ENCODE data around the gene CAMKK1. TPM values are rescaled to one million over a fixed set of nuclear protein-coding genes. Genes with fewer than 3 reads are reported as not detected.

CAMKK1 gene
- total and polyA plus RNA-seq, 9 of the 15 experiments (the other 6 are each of a cell fraction or from before 2014, with no cell fraction given), result 0.34 to 7.5 (median 4.9) TPM

GRCh38 chr17:3879186-3879585, 13.7 kb downstream of the CAMKK1 start (continued):
- TF ChIP-seq THAP12 (CRISPR knock-in tag; IDR thresholded peaks at IDR 0.05) (no peak), LCOR (CRISPR knock-in tag; IDR thresholded peaks at IDR 0.05) (no peak), BCOR (IDR thresholded peaks at IDR 0.05) (no peak)
- TF ChIP-seq, protein P1, sequence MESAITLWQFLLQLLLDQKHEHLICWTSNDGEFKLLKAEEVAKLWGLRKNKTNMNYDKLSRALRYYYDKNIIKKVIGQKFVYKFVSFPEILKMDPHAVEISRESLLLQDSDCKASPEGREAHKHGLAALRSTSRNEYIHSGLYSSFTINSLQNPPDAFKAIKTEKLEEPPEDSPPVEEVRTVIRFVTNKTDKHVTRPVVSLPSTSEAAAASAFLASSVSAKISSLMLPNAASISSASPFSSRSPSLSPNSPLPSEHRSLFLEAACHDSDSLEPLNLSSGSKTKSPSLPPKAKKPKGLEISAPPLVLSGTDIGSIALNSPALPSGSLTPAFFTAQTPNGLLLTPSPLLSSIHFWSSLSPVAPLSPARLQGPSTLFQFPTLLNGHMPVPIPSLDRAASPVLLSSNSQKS (CRISPR knock-in tag; IDR thresholded peaks at IDR 0.05), result no peak

DNA sequence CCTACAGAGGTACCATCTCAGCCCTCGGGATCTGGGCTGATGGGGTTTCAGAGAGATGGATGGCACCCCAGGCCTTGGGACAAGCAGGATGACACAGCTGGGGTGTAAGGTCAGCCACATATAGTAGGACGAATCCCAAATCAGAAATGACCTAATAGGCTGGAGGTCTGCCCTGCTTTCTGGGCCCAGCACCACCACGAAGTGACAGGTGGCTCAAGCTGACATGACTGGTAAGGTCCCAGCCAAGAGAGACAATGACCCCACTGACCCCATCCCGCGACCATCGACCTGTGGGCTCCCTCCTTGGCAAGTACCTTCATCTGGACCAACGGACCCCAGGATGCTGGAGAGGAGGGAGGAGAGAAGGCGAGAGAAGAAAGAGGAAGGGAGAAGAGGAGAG, 15.6 kb downstream of the CAMKK1 start:
- ATAC-seq (no peak), FAIRE-seq (no peak), DNase-seq (ENCODE audit: extremely low read depth in 1 of 4, low spot score in 3 of 4) (no peak)
- no TSS peak for BruUV-seq (replicated peaks)
- H3K4me1 ChIP-seq (replicated peaks in 1 of 2; ENCODE audit: control insufficient read depth in 2 of 2, insufficient read depth in 2 of 2, low read length in 2 of 2), result no peaks in the 10 kb centered on the region
- no peak overlapping the region for H3K4me2 ChIP-seq (ENCODE audit: insufficient read depth, low read length)
- no peaks in the 10 kb centered on the region for H3K9me3 ChIP-seq (replicated peaks; ENCODE audit: control insufficient read depth, insufficient read depth, low read depth, low read length)
- intact Hi-C loops (cut with micrococcal nuclease) (no loop called here), in situ Hi-C loops (cut with MboI) (no loop called here)
- no peaks in the 10 kb centered on the region for H3K79me2 ChIP-seq (ENCODE audit: control insufficient read depth, insufficient read depth, low read length)
- H3K4me3 ChIP-seq, result no peak overlapping the region
- ChIA-PET POLR2A (no interaction called here), CTCF (ENCODE audit: low intra/inter-chr PET ratio) (no interaction called here)
- no peak overlapping the region for H3K27ac ChIP-seq (ENCODE audit: extremely low read depth, low read depth, low read length)
- H4K20me1 ChIP-seq (replicated peaks; ENCODE audit: control insufficient read depth, insufficient read depth, low read length), result no peaks in the 10 kb centered on the region
- 65% methylated on average over 5 of the region's 8 CpGs for WGBS (ENCODE audit: insufficient coverage, low coverage, missing lambda C conversion rate)
- H3K36me3 ChIP-seq (ENCODE audit: control insufficient read depth, insufficient read depth, low read length), result peaks cover 52% of the 10 kb centered on the region; the same call in 1 of the 3 replicates
- H2AFZ ChIP-seq (ENCODE audit: low read depth, low read length), result no peak overlapping the region
- no peaks in the 10 kb centered on the region for H3K27me3 ChIP-seq (ENCODE audit: control insufficient read depth in 2 of 2, insufficient read depth in 2 of 2, low read length in 2 of 2)
- no peaks in the 10 kb centered on the region for H3K9me1 ChIP-seq (ENCODE audit: control insufficient read depth, insufficient read depth, low read length)
- no peak overlapping the region for H3K9ac ChIP-seq (ENCODE audit: insufficient read depth in 1 of 2, low read depth in 2 of 2, low read length in 2 of 2)
- TF ChIP-seq IRF9 (tag; IDR thresholded peaks at IDR 0.05) (no peak), ZNF121 (CRISPR knock-in tag; conservative IDR thresholded peaks at IDR 0.05) (no peak), ZNF76 (CRISPR knock-in tag; IDR thresholded peaks at IDR 0.05; ENCODE audit: borderline replicate concordance) (no peak), SAP30 (IDR thresholded peaks at IDR 0.05; ENCODE audit: borderline replicate concordance, insufficient read depth, low read depth, low read length, poor library complexity, severe bottlenecking) (no peak), RBM34 (IDR thresholded peaks at IDR 0.05; ENCODE audit: borderline replicate concordance, insufficient read depth, low read length) (no peak), LEF1 (IDR thresholded peaks at IDR 0.05) (no peak), ZKSCAN8 (CRISPR knock-in tag; IDR thresholded peaks at IDR 0.05) (no peak), FOSL1 (tag; conservative IDR thresholded peaks at IDR 0.05) (no peak), MCM7 (IDR thresholded peaks at IDR 0.05) (no peak), ZNF511 (CRISPR knock-in tag; IDR thresholded peaks at IDR 0.05) (no peak), DACH1 (IDR thresholded peaks at IDR 0.05; ENCODE audit: partially characterized antibody) (no peak), RBFOX2 (IDR thresholded peaks at IDR 0.05; ENCODE audit: low read depth, low read length) (no peak), ZNF444 (CRISPR knock-in tag; IDR thresholded peaks at IDR 0.05) (no peak), KDM4B (IDR thresholded peaks at IDR 0.05; ENCODE audit: borderline replicate concordance in 2 of 2, low read depth in 1 of 2) (no peak), SNIP1 (IDR thresholded peaks at IDR 0.05; ENCODE audit: low read depth) (no peak)
